Measurements from ENCODE around the gene SAFB.

SAFB gene

GRCh38 chr19:5671600-5671999 is 48.7 kb downstream of the SAFB start:
- DNase-seq, result no peak

- DNase-seq, result no peak
Measured at GRCh38 chr19:5672708-5673459, 50.0 kb downstream of the SAFB start.

GRCh38 chr19:5673752-5674151 is 50.9 kb downstream of the SAFB start:
- no peak for DNase-seq

DNA sequence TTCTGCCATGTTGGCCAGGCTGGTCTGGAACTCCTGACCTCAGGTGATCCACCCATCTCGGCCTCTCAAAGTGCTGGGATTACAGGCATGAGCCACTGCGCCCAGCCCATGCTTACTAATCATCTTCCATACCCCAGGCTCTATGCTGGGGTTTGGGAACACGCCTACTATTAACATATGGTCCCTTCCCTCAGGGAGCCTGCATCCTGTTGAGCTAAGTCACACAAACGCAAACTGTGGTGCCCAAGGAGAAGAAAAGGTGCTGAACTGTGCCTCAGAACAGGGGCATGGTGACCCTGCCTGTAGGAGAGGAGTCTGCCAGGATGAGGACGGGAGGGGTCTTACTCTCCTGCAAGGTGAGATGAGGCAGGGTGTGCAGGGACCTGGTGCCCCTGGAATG is 51.8 kb downstream of the SAFB start:
- DNase-seq, result no peak

DNA sequence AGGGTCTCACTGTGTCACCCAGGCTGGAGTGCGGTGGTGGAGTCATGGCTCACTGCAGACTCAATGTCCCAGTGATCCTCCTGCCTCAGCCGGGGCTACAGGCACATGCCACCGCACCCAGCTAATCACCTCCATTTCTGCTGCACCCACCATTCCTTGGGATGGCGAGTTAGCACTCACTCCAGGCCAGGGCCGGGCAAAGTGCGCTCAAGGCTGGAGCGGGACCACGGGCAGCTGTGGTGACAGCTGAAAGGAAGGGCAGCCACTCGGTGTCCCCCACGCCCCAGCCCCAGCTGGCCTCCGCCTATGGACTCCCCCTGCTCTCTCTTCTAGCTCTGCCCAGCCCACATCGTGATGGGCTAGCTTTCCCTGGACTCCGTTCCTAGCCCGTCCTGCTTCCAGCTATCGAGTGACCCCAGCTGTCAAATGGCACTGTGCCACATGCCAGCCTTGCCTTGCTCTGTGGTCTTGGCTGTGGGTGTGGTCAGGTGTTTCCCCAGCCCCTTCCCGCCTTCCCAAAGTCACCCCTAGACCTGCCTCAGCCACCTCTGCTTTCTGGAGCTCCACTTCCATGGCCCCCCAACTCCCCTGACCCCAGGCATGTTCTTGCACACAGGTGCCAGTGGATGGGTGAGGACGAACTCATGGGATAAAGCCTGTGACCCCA is 53.4 kb downstream of the SAFB start:
- no peak for DNase-seq

DNA sequence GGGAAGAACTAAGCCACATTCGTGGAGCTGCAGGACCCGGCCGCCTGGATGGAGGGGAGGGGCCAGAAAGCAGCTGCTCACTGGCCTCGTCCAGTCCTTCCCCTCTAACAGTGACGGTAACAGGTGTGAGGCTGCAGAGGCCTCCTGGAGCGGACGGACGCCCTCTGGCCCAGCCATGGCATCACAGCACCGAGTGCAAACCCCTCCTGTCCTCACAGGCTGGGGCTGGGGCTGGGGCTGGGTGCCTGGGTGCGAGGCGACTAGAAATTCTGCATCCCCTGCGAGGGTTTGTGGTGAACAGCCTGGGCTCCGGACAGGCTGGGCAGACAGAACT is 53.9 kb downstream of the SAFB start:
- no peak for DNase-seq

DNA sequence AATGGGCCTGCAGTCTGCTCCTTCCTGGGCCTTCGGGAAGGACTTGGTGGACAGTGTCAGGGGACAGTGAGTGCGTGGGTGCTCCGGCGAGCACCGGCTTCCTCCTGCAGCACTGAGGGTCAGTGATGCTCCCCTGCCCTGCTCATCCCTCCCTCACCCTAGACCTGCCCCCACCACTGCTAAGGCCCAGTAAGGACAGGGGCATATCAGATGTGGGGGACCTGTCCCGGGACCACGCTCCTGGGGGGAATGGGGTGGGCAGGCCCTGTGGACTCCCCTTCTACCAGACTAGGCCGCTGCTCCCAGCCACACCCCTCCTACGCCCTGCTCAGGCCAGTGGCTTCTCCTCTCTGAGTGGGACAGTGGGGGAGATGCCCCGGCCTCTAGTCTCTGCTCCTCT is 54.3 kb downstream of the SAFB start:
- no peak for DNase-seq

- no peak for DNase-seq
Measured at GRCh38 chr19:5677580-5677979, 54.7 kb downstream of the SAFB start.

DNA sequence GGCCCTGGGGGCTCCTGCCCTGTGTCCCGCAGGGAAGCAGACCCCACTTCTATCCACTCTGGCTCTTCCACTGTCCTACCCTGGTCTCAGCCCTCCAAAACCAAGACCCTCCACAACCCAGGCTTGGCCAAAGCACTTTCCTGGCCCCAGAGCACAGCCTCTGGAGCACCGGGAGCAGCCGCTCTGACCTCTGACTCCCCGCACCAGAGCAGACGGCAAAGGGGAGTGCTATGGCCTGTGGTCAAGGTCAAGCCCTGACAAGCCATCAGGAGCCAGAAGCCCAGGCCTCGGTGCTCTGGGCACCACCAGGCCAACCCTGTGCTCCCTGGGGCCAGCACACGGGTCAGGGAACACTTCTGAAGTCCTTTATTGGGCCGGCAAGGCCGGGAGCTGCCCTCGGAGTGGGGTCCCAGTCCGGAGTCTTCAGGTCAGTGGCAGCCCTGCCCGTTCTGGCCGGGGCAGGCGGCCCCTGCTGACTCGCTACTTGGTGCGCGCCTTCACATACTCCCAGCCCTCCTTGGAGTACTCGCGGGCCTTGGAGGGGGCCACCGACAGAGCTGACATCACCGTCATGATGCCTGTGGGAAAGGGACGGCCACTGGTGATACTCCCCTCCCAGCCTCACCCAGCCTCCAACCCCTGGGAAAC is 55.3 kb downstream of the SAFB start:
- no peak for DNase-seq

DNA sequence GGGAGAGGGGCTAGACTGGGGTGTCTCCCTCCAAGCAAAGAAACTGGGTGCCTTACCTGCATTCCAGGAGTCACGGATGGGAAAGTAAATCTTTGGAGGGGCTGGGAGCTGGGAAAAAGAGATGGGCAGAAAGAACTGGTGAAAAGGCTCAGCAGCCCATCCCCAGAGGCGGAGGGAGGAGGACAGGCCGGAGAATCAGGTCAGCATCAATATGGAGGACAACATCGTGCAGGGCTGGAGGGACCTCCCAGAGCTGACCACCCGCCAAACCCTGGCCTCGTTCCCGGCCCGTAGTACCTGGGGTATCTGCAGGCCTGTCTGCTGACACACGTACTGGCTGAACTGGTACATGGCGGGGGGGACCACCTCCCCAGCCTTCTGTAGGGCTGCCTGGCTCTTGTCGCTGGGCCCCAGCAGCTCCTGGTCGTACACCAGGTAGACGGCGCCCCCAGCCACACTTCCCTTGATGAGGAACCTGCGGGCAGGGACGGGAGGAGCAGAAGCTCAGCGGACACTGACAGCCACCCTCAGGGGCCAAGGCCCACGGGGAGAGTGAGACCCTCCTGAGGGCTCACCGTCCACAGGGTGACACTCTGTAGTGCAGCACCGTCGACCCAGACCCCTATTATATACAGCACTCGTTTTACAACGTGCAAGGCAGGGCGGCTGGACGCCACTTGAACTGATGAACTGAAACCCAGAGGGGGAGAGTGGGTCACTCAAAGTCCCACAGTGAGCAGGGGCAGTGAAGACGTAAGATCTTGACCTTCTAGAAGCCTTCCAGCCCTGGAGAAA is 56.6 kb downstream of the SAFB start:
- DNase-seq, result no peak

DNA sequence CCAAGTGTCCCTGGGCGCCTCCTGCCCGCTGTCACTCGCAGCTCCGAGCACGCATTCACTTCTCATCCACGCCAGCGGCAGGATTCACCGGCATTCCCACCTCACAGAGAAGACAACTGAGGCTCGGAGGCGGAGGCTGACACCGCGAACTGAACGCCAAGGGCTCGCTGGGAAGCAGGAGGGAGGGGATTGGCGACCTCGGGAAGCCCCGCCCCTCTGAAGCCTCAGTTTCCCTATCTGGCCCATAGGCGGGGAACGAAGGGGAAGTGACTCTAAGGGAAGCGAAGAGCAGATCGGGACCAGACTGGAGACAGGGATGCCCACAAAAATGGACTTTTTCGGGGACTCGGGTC is 57.2 kb downstream of the SAFB start:
- DNase-seq, result no peak

DNA sequence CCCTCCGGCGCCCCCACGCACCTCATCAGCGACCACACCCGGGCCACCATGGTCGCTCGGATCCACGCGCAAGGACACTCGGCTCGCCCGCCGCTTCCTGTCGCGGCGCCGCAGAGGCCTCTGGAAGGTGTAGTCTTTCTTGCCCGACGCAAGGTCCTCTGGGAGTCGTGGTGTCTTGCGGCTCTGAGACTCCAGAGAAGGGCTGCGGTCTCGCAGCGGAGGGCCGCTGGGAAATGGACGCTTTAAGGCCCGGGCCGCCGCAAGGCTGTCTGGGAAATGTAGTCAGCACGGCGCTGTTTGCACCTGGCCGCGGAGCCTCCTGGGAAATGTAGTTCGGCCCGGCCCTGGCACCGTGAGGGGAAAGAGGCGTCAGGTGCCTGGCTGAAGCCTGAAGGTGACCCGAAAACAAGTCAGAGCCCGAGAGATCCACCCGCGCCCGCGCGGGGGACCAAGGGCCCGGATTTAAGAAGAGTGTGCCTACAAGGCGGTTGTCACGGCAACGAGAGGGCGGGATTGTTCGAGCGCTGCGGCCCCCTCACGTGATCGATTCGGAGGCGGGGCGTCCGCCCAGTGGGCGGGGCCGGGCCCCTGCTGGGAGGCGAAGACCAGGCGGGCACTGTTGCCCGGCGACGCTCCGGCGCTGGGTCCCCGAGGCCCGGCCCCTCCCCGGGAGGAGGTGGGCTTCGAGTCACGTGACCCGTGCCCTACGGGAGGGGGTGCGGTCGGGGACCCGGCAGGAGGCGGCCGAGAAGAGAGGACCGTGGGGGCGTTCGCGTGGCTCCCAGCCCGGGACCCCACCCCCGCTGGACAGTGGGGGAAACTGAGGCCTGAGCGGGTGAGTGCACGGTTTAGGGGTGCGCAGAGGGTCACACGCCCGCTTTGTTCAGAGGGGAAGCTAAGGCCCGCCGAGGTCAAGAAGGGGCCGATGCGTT is 57.8 kb downstream of the SAFB start, which contains the start of the genes HSD11B1L and MICOS13:
HSD11B1L (plus strand) TSS at position 591 of the 932 bp plus-strand sequence. CDS start 3,806 bp downstream, outside the sequence.
MICOS13 (minus strand) TSS at position 80 of the 932 bp plus-strand sequence; CDS start at position 50, 30 bp downstream.
- peak; percentile 98 for DNase-seq

DNA sequence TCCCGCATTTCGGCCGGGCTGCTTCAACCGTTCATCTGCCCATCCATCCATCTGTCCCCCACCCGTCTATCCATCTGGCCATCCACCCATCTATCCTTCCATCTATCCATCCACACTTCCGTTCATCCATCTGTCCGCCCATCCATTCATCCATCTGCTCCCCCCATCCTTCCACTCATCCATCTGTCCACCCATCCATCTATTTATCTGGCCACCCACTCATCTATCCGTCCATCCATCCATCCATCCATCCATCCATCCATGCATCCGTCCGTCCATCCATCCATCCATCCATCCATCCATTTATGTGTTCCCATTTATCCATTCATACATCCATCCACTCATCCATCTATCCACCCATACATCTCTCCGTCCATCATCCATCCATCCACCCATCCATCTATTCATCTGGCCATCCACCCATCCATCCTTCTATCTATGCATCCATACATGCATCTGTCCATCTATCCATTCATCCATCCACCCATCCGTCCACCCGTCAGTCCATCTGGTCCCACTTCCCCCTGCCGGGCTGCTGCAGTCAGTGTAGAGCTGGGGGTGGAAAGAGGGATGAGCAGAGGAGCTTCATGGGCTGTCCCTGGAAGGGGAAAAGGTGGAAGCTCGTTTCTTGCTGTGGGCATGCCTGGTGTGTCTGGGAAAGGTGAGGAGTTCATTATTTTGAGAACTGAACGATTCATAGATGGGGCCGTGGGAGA is 58.7 kb downstream of the SAFB start:
- DNase-seq, result no peak

DNA sequence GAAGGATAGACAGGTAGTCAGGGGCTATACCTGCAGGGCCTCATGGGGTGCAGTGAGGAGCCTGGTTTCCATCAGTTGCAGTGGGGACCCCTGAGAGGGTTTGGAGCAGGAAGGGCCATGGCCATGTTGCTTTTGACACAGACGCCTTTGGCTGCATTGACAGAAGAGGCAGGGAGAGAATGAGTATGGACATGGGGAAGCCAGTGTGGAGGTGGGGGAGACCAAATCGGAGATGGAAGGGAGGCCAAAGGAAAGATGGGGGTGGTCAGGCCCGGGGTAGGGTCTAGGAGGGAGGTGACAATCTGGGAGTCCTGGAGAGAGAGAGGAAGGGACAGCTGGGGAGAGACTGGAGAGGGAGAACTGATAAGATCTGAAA is 59.2 kb downstream of the SAFB start:
- no peak for DNase-seq

GRCh38 chr19:5683177-5683886 is 60.4 kb downstream of the SAFB start:
- no peak for DNase-seq

- no peak for DNase-seq
Measured at GRCh38 chr19:5684694-5685430, 62.0 kb downstream of the SAFB start.

DNA sequence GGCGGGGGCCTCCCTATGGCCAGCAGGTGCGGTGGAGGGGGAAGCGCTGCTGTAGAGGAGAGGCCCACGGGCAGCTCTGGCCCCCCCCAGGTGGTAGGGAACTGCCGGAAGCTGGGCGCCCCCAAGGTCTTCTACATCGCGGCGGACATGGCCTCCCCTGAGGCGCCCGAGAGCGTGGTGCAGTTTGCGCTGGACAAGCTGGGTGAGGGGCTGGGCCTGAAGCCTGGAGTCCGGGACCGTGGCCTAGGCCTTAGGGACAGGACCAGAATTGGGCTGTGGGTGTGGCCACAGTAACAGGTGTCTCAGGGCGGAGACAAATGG is 63.4 kb downstream of the SAFB start:
- no peak for DNase-seq

GRCh38 chr19:5686647-5687359 is 63.9 kb downstream of the SAFB start:
- DNase-seq, result peak; percentile 85

DNA sequence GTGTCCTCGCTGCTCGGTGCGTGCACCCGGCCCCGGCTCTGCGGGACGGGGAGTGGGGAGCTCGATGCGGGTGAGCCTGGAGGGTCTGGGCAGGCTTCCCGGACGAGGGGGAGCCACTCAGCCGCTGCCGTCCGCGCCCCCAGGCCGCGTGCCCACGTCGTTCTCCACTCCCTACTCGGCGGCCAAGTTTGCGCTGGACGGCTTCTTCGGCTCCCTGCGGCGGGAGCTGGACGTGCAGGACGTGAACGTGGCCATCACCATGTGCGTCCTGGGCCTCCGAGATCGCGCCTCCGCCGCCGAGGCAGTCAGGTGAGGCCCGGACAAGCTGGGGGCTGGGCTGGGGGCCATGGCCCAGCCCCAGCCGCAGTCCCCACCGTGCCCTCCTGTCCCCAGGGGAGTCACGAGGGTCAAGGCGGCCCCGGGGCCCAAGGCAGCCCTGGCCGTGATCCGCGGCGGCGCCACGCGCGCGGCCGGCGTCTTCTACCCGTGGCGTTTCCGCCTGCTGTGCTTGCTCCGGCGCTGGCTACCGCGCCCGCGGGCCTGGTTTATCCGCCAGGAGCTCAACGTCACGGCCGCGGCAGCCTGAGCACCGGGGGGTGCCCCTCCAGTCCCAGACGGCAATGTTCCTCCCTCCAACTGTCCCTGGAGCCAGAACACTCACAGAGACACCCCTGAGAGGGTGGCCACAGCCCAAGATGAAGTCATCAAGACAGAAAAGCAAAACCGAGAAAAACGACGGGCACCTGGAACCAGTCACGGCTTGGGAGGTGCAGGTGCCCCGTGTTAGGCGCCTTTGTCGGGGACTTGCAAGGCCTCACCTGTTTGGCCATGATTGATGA is 64.7 kb downstream of the SAFB start:
- no peak for DNase-seq

Measured in DMS153 (cell line).